HCT116 (cell line): ENCODE measurements around the gene SSRP1. TPM values are rescaled to one million over a fixed set of nuclear protein-coding genes. Genes with fewer than 3 reads are reported as not detected.

ENCODE experiments used
- ATAC-seq: fragments of 200-7000 bp; cut with Tn5 transposase; 2 replicates; pipeline ENCODE4 v1.9.1; 2020; ENCODE audit warnings: mild to moderate bottlenecking, moderate library complexity
- BruUV-seq: library from RNA; stranded (reverse); fragments of 400-500 nt; replicated peaks from 2 replicates; lab custom pipeline; 2021; lab: Mats Ljungman, UMichigan
- CTCF ChIA-PET: fragments of 300-600 bp; sonication (Branson Sonifier 250); formaldehyde crosslinking; loops from one replicate; lab custom pipeline; 2021; ENCODE audit warnings: antibody characterized with exemption; lab: Charles Lee
- POLR2A ChIA-PET: fragments of 300-600, 350-600 bp; sonication (Branson Sonifier 250); formaldehyde crosslinking; loops from one replicate; lab custom pipeline; 2021; ENCODE audit warnings: antibody characterized with exemption; lab: Charles Lee
- RAD21 ChIA-PET, 2 experiments: fragments of 300-600 bp; sonication (Branson Sonifier 250); formaldehyde crosslinking; loops; one replicate each; lab custom pipeline; 2023; ENCODE audit warnings: low total read pairs in 2 of 2; ENCODE audit not compliant: uncharacterized antibody in 2 of 2, unreplicated experiment in 2 of 2, low non-redundant PET in 1 of 2; lab: Charles Lee
- DNase-seq: peaks from one replicate; pipeline ENCODE4 v3.0.0-alpha.2; 2010; ENCODE audit warnings: low read depth, low spot score
- H2AFZ ChIP-seq: fragments of 200-600 bp; shearing (Covaris generic), sonication (generic); 2 replicates; pipeline ENCODE4 v1.6.1; 2017; ENCODE audit warnings: low read depth, mixed run types, mixed read lengths, antibody characterized with exemption, low read length; ENCODE audit not compliant: poor library complexity, severe bottlenecking
- H3K27ac ChIP-seq: 2 replicates; pipeline ENCODE4 v1.5.1; 2012; ENCODE audit warnings: low read depth, low read length
- H3K27me3 ChIP-seq: fragments of 200-600 bp; sonication (generic); 2 replicates; pipeline ENCODE4 v1.6.1; 2016; ENCODE audit warnings: mixed run types, low read length, mixed read lengths; ENCODE audit not compliant: insufficient read depth
- H3K36me3 ChIP-seq, 2 experiments: fragments of 200-500 bp in 1 of 2; fragments of 200-600 bp in 1 of 2; sonication (Bioruptor generic) in 1 of 2; sonication (generic) in 1 of 2; 2 replicates each; pipeline versions ENCODE4 v1.5.1 to v1.6.1; 2014 to 2016; ENCODE audit warnings: low read length in 2 of 2, inconsistent platforms in 1 of 2, mixed read lengths in 1 of 2, mixed run types in 1 of 2; ENCODE audit not compliant: insufficient read depth in 2 of 2, control insufficient read depth in 1 of 2
- H3K4me1 ChIP-seq, 2 experiments: fragments of 200-600 bp in 1 of 2; sonication (generic) in 1 of 2; 2 replicates each; pipeline versions ENCODE4 v1.5.1 to v1.6.1; 2012 to 2017; ENCODE audit warnings: low read length in 2 of 2, inconsistent platforms in 1 of 2, mild to moderate bottlenecking in 1 of 2, mixed read lengths in 1 of 2, mixed run types in 1 of 2, moderate library complexity in 1 of 2; ENCODE audit not compliant: insufficient read depth in 2 of 2, control insufficient read depth in 1 of 2
- H3K4me2 ChIP-seq: fragments of 200-600 bp; sonication (generic); 2 replicates; pipeline ENCODE4 v1.6.1; 2017; ENCODE audit warnings: mixed run types, low read length, mixed read lengths
- H3K4me3 ChIP-seq, 2 experiments: fragments of 200-600 bp in 1 of 2; sonication (generic) in 1 of 2; replicated peaks in 1 of 2; 2 replicates each; pipeline ENCODE4 v1.5.1; 2011 to 2016; ENCODE audit warnings: low read length in 2 of 2, control low read depth in 1 of 2, low read depth in 1 of 2, mild to moderate bottlenecking in 1 of 2, mixed read lengths in 1 of 2, mixed run types in 1 of 2
- H3K79me2 ChIP-seq: fragments of 200-600 bp; sonication (generic); 2 replicates; pipeline ENCODE4 v1.6.1; 2017; ENCODE audit warnings: mild to moderate bottlenecking, mixed run types, low read length, moderate library complexity, mixed read lengths; ENCODE audit not compliant: insufficient read depth
- H3K9ac ChIP-seq: fragments of 200-600 bp; sonication (generic); 2 replicates; pipeline ENCODE4 v1.6.1; 2016; ENCODE audit warnings: low read length, mixed read lengths
- H3K9me2 ChIP-seq: fragments of 200-600 bp; sonication (generic), shearing (Covaris generic); 2 replicates; pipeline ENCODE4 v1.6.1; 2017; ENCODE audit warnings: mixed run types, mild to moderate bottlenecking, moderate library complexity; ENCODE audit not compliant: insufficient read depth
- H3K9me3 ChIP-seq, 2 experiments: fragments of 200-500 bp in 1 of 2; fragments of 200-600 bp in 1 of 2; sonication (Bioruptor generic) in 1 of 2; sonication (generic) in 1 of 2; 2 replicates each; pipeline ENCODE4 v1.6.1; 2014 to 2017; ENCODE audit warnings: low read length in 2 of 2, mixed read lengths in 2 of 2, inconsistent platforms in 1 of 2, low read depth in 1 of 2, mild to moderate bottlenecking in 1 of 2, mixed run types in 1 of 2, moderate library complexity in 1 of 2; ENCODE audit not compliant: control insufficient read depth in 1 of 2, insufficient read depth in 1 of 2
- H4K20me1 ChIP-seq: fragments of 200-600 bp; sonication (generic), shearing (Covaris generic); 2 replicates; pipeline ENCODE4 v1.6.1; 2017; ENCODE audit warnings: mixed run types, mild to moderate bottlenecking, moderate library complexity; ENCODE audit not compliant: insufficient read depth
- CBX3 ChIP-seq: IDR thresholded peaks from 2 replicates; pipeline ENCODE4 v1.6.1; 2012; ENCODE audit warnings: low read depth
- EZH2 ChIP-seq: fragments of 200-600 bp; sonication (generic); IDR thresholded peaks from 2 replicates; pipeline ENCODE4 v1.6.1; 2017; ENCODE audit warnings: antibody characterized with exemption, mixed run types
- EZH2phosphoT487 ChIP-seq: fragments of 200-600 bp; IDR thresholded peaks from 2 replicates; pipeline ENCODE4 v1.6.1; 2018; ENCODE audit warnings: antibody characterized with exemption, borderline replicate concordance
- FOSL1 ChIP-seq: IDR thresholded peaks from 2 replicates; pipeline ENCODE4 v1.6.1; 2012; ENCODE audit warnings: low read depth
- POLR2A ChIP-seq: IDR thresholded peaks from 2 replicates; pipeline ENCODE4 v1.7.0; 2011; ENCODE audit warnings: borderline replicate concordance; ENCODE audit not compliant: insufficient read depth, insufficient read length; ENCODE audit errors: extremely low read depth
- RAD21 ChIP-seq: IDR thresholded peaks from 2 replicates; pipeline ENCODE4 v1.6.1; 2012; ENCODE audit warnings: low read depth, mild to moderate bottlenecking
- SIN3A ChIP-seq: IDR thresholded peaks from 2 replicates; pipeline ENCODE4 v1.6.1; 2012; ENCODE audit warnings: low read depth
- TCF7L2 ChIP-seq: IDR thresholded peaks from 2 replicates; pipeline ENCODE4 v1.7.0; 2011; ENCODE audit warnings: borderline replicate concordance, inconsistent platforms; ENCODE audit not compliant: insufficient read depth, insufficient read length; ENCODE audit errors: extremely low read depth
- YY1 ChIP-seq: IDR thresholded peaks from 2 replicates; pipeline ENCODE4 v1.6.1; 2011; ENCODE audit warnings: low read length, low read depth, moderate library complexity, mild to moderate bottlenecking; ENCODE audit not compliant: insufficient replicate concordance; ENCODE audit errors: extremely low read depth
- ZFX ChIP-seq: fragments of 450-650 bp; IDR thresholded peaks from 2 replicates; pipeline ENCODE4 v1.6.1; 2017
- intact Hi-C: fragments of 100-400 bp; cut with micrococcal nuclease; formaldehyde crosslinking; loops from 2 replicates; pipeline ENCODE4 v1.10.0; 2022
- total RNA-seq: library from RNA; stranded (reverse); gene quantifications from one replicate; pipeline ENCODE4 v1.2.1, GENCODE V29; 2021; ENCODE audit not compliant: unreplicated experiment
- TF ChIP-seq, protein P1 (sequence below): IDR thresholded peaks from 2 replicates; pipeline ENCODE4 v1.6.1; 2012
- TF ChIP-seq, protein P2 (sequence below): IDR thresholded peaks from 2 replicates; pipeline ENCODE4 v1.6.1; 2012; ENCODE audit warnings: low read depth
- TF ChIP-seq, protein P3 (sequence below): IDR thresholded peaks from 2 replicates; pipeline ENCODE4 v1.6.1; 2012
- TF ChIP-seq, protein P4 (sequence below): IDR thresholded peaks from 2 replicates; pipeline ENCODE4 v1.6.1; 2011; ENCODE audit warnings: mild to moderate bottlenecking, low read length, moderate library complexity; ENCODE audit not compliant: insufficient replicate concordance; ENCODE audit errors: extremely low read depth

Gene SSRP1
- total RNA-seq, 1 experiment from 2014 or later, result 260 TPM

DNA sequence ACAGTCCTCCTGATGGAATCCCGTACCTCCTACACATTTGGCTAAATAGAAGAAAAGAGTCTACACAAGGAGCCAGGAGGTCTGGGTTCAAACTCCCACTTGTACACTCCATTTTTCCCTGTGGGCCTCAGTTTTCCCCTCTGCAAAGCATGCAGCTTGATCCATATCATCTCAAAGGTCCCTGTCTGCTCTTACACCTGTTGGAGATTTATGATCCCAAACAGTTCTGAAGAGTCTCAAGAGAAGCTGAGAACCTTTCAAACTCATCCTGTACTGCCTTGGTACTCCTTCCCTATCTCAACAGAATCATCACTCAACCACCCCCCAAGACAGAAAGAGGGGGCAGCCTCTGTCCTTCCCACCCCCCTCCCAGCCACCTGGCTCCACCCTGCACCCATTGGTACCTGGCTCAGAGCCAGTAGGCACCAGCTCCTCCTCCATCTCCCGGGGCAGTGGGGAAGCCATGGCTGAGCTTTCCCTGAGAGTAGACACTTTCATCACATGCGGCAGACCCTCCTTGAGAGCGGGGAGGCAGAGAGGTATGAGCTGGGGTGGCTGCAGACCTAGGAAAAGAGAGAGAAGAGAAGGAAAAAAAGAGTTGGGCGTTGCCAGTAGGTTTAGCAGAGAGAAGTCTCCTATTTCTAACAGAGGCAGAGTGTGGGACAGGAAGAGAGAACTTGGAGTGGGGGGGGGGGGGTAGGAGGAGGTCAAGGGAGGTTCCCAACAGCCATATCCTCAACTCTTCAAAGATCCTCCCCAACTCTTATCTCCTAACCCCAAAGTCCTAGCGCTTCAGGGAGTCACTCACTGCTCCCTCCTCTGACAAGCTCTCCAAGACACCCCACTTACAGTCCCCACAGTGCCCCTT is 14.1 kb downstream of the SSRP1 start:
- Histone ChIP-seq H3K9ac (peak overlapping the region; percentile 63), H3K79me2 (peaks cover 32% of the 10 kb centered on the region), H3K4me1 (peaks cover 33 to 50% of the 10 kb centered on the region in 2 experiments), H3K9me3 (no peaks in the 10 kb centered on the region), H3K4me3 (peak overlapping the region; percentile 67 to 75), H3K27ac (peak overlapping the region; percentile 78), H2AFZ (no peak overlapping the region), H3K9me2 (no peaks in the 10 kb centered on the region), H3K27me3 (no peaks in the 10 kb centered on the region), H3K36me3 (peaks cover 23 to 28% of the 10 kb centered on the region in 2 experiments; a peak in 3 of 4 replicates), H4K20me1 (no peaks in the 10 kb centered on the region), H3K4me2 (peak overlapping the region; percentile 96)
- ChIA-PET RAD21 (interaction anchor here (0.7 to 1.8 kb wide), 3 partner anchors 9 to 72 kb away, joined by 3 to 6 read pairs (median 3); no protein-coding TSS in a partner anchor), CTCF (interaction anchor here (0.5 to 2.3 kb wide), 2 partner anchors 10 to 24 kb away, joined by 3 to 13 read pairs; no protein-coding TSS in a partner anchor), POLR2A (interaction anchor here (0.8 to 6.5 kb wide), 3 partner anchors 9 to 441 kb away, joined by 3 to 42 read pairs (median 3); partner anchors contain the start of gene SSRP1)
- intact Hi-C loops, result no loop called here
- DNase-seq (no peak), ATAC-seq (no peak)
- BruUV-seq, result no TSS peak
- TF ChIP-seq, protein P1, sequence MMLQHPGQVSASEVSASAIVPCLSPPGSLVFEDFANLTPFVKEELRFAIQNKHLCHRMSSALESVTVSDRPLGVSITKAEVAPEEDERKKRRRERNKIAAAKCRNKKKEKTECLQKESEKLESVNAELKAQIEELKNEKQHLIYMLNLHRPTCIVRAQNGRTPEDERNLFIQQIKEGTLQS, result no peak
- TF ChIP-seq SIN3A, result no peak
- TF ChIP-seq, protein P2, sequence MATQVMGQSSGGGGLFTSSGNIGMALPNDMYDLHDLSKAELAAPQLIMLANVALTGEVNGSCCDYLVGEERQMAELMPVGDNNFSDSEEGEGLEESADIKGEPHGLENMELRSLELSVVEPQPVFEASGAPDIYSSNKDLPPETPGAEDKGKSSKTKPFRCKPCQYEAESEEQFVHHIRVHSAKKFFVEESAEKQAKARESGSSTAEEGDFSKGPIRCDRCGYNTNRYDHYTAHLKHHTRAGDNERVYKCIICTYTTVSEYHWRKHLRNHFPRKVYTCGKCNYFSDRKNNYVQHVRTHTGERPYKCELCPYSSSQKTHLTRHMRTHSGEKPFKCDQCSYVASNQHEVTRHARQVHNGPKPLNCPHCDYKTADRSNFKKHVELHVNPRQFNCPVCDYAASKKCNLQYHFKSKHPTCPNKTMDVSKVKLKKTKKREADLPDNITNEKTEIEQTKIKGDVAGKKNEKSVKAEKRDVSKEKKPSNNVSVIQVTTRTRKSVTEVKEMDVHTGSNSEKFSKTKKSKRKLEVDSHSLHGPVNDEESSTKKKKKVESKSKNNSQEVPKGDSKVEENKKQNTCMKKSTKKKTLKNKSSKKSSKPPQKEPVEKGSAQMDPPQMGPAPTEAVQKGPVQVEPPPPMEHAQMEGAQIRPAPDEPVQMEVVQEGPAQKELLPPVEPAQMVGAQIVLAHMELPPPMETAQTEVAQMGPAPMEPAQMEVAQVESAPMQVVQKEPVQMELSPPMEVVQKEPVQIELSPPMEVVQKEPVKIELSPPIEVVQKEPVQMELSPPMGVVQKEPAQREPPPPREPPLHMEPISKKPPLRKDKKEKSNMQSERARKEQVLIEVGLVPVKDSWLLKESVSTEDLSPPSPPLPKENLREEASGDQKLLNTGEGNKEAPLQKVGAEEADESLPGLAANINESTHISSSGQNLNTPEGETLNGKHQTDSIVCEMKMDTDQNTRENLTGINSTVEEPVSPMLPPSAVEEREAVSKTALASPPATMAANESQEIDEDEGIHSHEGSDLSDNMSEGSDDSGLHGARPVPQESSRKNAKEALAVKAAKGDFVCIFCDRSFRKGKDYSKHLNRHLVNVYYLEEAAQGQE, result no peak
- no peak for TF ChIP-seq TCF7L2
- TF ChIP-seq YY1, result no peak
- TF ChIP-seq FOSL1, result no peak
- no peak for TF ChIP-seq ZFX
- no peak for TF ChIP-seq CBX3
- TF ChIP-seq, protein P3, sequence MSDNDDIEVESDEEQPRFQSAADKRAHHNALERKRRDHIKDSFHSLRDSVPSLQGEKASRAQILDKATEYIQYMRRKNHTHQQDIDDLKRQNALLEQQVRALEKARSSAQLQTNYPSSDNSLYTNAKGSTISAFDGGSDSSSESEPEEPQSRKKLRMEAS, result no peak
- no peak for TF ChIP-seq EZH2
- TF ChIP-seq EZH2phosphoT487, result no peak
- no peak for TF ChIP-seq POLR2A
- TF ChIP-seq, protein P4, sequence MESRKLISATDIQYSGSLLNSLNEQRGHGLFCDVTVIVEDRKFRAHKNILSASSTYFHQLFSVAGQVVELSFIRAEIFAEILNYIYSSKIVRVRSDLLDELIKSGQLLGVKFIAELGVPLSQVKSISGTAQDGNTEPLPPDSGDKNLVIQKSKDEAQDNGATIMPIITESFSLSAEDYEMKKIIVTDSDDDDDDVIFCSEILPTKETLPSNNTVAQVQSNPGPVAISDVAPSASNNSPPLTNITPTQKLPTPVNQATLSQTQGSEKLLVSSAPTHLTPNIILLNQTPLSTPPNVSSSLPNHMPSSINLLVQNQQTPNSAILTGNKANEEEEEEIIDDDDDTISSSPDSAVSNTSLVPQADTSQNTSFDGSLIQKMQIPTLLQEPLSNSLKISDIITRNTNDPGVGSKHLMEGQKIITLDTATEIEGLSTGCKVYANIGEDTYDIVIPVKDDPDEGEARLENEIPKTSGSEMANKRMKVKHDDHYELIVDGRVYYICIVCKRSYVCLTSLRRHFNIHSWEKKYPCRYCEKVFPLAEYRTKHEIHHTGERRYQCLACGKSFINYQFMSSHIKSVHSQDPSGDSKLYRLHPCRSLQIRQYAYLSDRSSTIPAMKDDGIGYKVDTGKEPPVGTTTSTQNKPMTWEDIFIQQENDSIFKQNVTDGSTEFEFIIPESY, result no peak
- no peak for TF ChIP-seq RAD21
